ENCODE measurements around the gene CEBPZ. TPM values are rescaled to one million over a fixed set of nuclear protein-coding genes. Genes with fewer than 3 reads are reported as not detected.
"Not testable (repeated sequence)": the region's sequence is repeated elsewhere in the genome, so short reads cannot be mapped to it uniquely, and the experiment has no call there.

Gene CEBPZ, protein sequence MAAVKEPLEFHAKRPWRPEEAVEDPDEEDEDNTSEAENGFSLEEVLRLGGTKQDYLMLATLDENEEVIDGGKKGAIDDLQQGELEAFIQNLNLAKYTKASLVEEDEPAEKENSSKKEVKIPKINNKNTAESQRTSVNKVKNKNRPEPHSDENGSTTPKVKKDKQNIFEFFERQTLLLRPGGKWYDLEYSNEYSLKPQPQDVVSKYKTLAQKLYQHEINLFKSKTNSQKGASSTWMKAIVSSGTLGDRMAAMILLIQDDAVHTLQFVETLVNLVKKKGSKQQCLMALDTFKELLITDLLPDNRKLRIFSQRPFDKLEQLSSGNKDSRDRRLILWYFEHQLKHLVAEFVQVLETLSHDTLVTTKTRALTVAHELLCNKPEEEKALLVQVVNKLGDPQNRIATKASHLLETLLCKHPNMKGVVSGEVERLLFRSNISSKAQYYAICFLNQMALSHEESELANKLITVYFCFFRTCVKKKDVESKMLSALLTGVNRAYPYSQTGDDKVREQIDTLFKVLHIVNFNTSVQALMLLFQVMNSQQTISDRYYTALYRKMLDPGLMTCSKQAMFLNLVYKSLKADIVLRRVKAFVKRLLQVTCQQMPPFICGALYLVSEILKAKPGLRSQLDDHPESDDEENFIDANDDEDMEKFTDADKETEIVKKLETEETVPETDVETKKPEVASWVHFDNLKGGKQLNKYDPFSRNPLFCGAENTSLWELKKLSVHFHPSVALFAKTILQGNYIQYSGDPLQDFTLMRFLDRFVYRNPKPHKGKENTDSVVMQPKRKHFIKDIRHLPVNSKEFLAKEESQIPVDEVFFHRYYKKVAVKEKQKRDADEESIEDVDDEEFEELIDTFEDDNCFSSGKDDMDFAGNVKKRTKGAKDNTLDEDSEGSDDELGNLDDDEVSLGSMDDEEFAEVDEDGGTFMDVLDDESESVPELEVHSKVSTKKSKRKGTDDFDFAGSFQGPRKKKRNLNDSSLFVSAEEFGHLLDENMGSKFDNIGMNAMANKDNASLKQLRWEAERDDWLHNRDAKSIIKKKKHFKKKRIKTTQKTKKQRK
- total RNA-seq, result 65.0 TPM

GRCh38 chr2:37231241-37232130 lies at the start of gene CEBPZ, which contains the start of gene NDUFAF7:
TSS of gene CEBPZ (minus strand) at chr2:37231596. CDS start at chr2:37231567, 29 bp downstream.
TSS of gene NDUFAF7 (plus strand) at chr2:37231658. CDS start at chr2:37231706, 48 bp downstream.
- DNase-seq, result peak; percentile 92

DNA sequence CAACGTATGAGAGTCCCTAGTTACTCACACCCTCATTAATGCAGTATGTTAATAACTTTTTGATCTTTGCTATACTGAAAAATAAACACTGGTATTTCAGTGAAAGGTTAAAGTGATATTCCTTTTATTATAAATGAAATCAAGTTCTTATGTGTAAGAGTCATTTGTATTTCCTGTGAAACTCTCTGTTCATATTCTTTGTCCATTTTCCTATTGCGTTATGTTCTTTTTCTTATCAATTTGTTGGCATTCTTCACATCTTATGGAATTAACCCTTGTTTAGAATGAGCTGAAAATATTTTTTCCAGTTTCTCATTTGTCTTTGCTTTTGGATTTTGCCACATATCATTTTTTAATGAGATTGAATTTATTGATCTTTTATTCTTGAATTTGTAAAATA lies 44.9 kb upstream of the CEBPZ start:
- DNase-seq, result no peak

- no peak for DNase-seq
Measured at GRCh38 chr2:37274359-37274965, 43.1 kb upstream of the CEBPZ start.

- no peak for DNase-seq
Measured at GRCh38 chr2:37271376-37272067, 40.1 kb upstream of the CEBPZ start.

DNA sequence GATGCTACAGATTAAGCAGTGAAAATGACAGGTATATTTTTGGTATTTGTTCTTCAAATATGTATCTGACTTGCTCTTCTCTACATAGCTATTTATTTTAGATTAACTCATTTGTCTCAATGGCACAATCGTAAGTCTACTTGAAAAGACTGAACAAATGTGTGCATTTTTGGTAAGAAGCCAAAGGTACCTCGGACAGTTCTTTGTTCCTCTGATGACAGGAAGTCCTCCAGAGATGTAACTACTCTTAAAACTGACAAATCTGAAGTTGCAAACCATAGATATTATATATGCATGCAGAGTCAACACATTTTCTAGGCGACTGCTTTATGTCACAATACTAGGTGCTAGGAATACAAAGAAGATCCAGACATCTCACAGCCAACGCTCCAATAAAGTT lies 36.7 kb upstream of the CEBPZ start:
- DNase-seq, result no peak

DNA sequence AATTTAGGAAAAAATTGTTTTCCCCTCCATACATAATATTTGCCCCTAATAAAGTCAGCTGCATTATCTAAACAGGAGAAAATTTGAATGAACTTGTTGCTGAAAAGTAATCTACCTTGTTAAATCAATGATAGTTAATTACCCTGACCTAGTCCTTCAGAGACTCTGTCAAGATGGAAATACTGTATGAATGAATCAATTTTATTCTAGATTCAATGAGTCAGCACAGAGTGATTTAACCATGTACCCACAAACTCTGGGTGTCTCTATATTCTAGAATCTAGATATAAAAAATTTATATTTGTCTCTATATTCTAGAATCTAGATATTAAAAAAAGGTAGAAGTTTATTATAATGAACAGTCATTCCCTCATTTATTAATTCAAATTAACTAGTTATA lies 36.3 kb upstream of the CEBPZ start:
- DNase-seq, result no peak

DNA sequence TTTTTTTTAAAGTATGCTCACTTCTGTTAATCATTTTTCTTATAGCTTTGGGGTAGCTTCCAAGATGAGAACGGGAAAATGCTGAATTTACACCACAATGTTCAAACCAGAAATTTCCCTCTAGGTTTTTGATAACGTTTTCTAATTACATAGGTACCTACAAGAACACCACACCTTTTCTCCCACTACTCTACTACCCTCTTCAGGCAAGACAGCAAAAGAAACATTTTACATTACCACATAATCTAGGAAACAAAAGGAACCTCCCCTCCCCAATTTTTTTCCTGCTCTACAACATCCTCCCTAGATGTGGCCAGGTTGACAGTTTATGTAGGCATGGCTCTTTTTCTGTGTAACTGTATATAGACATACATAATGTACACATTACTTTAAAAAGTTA lies 32.4 kb upstream of the CEBPZ start:
- no peak for DNase-seq

DNA sequence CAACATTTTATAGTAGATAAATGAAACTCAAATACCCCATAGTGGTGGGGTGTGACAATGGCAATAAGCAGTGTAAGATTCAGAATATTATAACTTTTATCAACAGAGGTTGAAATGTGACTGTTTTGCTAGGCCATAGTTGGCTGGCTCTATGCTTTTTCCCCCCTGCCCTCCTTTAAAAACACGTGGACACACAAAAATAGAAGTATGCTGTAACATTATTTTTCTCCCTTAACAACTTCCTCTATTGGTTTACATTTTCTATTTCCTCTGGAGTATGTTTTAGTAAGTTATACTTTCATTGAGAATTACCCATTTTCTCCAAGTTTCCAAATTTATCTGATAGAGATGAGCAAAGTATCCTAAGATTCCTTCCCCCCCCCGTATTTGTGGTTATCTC lies 31.1 kb upstream of the CEBPZ start:
- no peak for DNase-seq

DNA sequence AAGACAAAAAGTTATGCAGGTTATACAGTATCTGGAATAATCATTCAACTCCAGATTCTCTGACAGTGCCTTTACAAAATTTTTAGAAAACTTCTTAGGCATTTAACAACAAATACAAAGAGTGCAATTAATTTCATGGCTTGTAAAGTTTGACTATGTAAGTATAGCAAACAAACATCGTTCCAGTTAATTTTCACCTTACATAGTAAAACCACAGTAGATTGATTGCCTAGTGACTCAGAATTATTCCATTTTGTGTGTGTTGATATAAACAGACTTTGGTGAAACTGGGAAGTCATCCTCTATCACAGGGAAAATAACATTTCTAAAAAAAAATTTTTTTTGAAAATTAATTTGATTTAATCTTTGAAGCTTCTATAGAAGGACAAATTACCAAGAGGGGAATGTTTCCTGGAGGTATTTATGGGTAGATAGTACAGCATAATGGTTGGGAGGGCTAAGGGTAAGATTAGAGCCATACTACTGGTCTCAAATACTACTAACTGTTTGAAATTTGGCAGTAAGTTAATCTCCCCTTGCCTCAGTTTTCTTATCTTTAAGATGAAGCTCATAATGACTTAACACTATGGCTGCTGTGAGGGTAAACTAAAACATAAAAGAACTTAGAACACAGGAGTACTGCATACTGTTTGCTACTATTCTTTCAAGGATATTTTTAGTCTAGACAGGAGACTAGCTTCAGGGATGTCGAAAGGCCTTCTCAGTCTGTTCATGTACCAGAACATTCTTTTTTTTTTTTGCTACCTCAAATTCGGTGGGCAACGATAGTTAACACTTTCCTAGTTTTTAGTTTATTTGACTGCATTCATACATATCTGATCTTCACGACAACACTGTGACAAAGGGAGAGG lies 19.7 kb upstream of the CEBPZ start:
- no peak for DNase-seq

- no peak for DNase-seq
Measured at GRCh38 chr2:37246205-37246604, 14.8 kb upstream of the CEBPZ start.

DNA sequence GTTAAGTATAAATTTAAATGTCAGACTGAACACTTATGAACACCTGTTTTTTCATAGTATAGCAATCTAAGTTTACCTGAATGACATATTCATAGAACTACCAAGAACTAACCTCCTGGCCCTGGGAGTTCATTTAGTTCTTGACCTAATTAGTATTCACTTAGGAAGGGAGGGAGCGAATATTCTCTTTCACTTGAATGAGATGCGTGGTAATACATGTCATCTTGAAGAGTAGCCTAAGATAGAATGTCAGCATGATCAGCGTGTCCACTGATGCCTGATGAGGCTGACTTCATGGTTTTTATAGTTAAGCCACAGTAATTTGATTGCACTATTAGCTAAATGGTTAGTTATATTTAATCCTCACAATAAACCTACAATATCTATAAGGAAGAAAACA lies 13.4 kb upstream of the CEBPZ start:
- DNase-seq, result no peak

- DNase-seq, result no peak
Measured at GRCh38 chr2:37244017-37244416, 12.6 kb upstream of the CEBPZ start.

DNA sequence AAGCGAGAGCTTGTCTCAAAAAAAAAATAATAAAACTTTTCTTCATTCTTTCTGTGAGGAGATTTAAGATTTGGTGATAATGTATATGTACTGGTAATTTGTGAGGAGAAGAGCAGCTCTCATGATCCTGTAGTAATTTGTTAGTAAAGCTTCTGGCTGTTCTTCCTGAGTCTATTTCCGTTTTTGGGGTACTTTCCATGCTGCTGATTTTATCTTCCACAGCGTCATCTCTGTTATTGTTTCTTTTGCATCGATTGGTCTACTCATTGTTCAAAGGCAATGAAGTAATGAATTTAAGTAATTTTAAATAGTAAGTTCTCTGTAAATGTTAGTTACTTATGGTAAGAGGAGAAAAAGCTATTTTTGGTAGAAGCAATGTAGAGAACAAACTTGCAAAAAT lies 12.0 kb upstream of the CEBPZ start:
- no peak for DNase-seq

DNA sequence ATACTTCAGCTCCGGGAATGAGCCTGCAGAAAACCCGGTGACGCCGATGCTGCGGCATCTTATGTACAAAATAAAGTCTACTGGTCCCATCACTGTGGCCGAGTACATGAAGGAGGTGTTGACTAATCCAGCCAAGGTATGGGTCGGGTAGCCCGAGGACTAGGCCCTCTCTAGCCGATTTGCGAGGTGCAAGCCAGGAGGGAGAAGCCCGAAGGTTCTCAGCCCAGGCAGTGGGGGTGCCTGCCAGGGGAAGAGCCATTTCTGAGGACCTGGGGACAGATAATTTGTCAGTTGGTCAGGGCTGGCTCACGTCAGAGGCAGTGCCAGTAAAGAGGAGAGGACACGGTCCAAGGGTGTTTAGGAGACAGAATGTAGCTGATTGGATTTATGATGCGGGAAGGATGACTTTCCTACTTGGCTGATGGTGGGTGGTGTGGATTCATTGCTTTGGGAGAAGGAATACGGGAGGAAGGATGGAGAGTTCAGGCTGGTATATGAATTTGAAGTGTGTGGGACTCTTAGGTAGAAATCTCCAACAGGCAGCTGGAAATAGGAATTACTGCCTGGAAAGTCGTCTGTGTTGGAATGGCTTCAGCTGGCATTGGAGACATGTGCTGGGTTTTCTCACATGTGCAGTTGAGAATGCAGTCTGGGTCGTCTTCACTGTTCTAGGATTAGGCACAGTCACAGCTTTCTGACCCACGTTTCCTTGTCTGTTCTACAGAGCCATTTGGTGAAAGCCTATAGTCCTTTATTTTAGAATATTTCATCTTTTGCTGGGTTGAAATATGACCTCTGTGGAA lies 936 bp upstream of the CEBPZ start:
- peak; percentile 33 for DNase-seq

GRCh38 chr2:37230581-37230980 lies 815 bp downstream of the CEBPZ start:
- DNase-seq, result no peak

DNA sequence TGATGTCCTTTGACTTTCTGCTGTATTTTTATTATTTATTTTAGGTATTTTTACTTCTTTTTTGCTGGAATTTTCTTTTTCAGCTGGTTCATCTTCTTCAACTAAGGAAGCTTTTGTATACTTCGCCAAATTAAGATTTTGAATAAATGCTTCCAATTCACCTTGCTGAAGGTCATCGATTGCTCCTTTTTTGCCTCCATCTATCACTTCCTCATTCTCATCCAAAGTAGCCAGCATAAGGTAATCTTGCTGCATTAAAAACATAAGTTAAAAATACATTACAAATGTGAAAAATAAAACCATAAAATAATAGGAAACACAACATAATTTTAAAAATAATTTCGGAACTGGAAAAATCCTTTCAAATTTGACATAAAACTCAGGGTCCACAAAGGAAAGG lies 2.6 kb downstream of the CEBPZ start:
- DNase-seq, result no peak

- DNase-seq, result no peak
Measured at GRCh38 chr2:37226863-37227262, 4.5 kb downstream of the CEBPZ start.

GRCh38 chr2:37225129-37225528 lies 6.3 kb downstream of the CEBPZ start:
- DNase-seq, result not testable (repeated sequence)

GRCh38 chr2:37224063-37224462 lies 7.3 kb downstream of the CEBPZ start:
- no peak for DNase-seq

Data from occipital lobe (tissue), 2 donors.